SK-N-SH (cell line): Measurements from ENCODE around the gene B4GALNT3. TPM values are rescaled to one million over a fixed set of nuclear protein-coding genes. Genes with fewer than 3 reads are reported as not detected.

ENCODE experiments used
- CTCF ChIA-PET: fragments of 300-600, 350-600 bp; formaldehyde crosslinking; extraction: SDS; loops from one replicate; lab custom pipeline; 2021; lab: Yijun Ruan, JAX
- POLR2A ChIA-PET: fragments of 350-600 bp; sonication (Branson Sonifier 250); formaldehyde crosslinking; extraction: SDS; loops from one replicate; lab custom pipeline; 2020; ENCODE audit warnings: antibody characterized with exemption, inconsistent platforms; lab: Yijun Ruan, JAX
- DNase-seq: peaks from one replicate; pipeline ENCODE4 v3.0.0; 2012
- H2AFZ ChIP-seq: fragments of 200-600 bp; sonication (generic); 2 replicates; pipeline ENCODE4 v1.8.1; 2016; ENCODE audit warnings: antibody characterized with exemption, mild to moderate bottlenecking, low read depth
- H3F3A ChIP-seq: fragments of 200-600 bp; sonication (generic); replicated peaks from 2 replicates; pipeline ENCODE3; 2016; ENCODE audit warnings: antibody characterized with exemption, mild to moderate bottlenecking; ENCODE audit not compliant: insufficient read depth
- H3K27ac ChIP-seq, 2 experiments: fragments of 200-500 bp in 1 of 2; fragments of 200-600 bp in 1 of 2; sonication (Bioruptor generic) in 1 of 2; sonication (generic), shearing (Covaris generic) in 1 of 2; 2 replicates each; pipeline versions ENCODE4 v1.5.1 to v1.6.1; 2014 to 2016; ENCODE audit warnings: low read depth in 2 of 2, inconsistent platforms in 1 of 2, low read length in 1 of 2, mild to moderate bottlenecking in 1 of 2, mixed read lengths in 1 of 2
- H3K27me3 ChIP-seq: fragments of 200-600 bp; sonication (generic), shearing (Covaris generic); 2 replicates; pipeline ENCODE4 v1.6.1; 2016; ENCODE audit warnings: mixed run types; ENCODE audit not compliant: insufficient read depth
- H3K36me3 ChIP-seq, 2 experiments: fragments of 200-500 bp in 1 of 2; fragments of 200-600 bp in 1 of 2; sonication (Bioruptor generic) in 1 of 2; sonication (generic) in 1 of 2; replicated peaks in 1 of 2; 2 replicates each; pipeline versions ENCODE3 to v1.5.1; 2014 to 2016; ENCODE audit warnings: low read length in 1 of 2, mild to moderate bottlenecking in 1 of 2; ENCODE audit not compliant: insufficient read depth in 2 of 2, control insufficient read depth in 1 of 2
- H3K4me1 ChIP-seq, 2 experiments: fragments of 200-500 bp in 1 of 2; fragments of 200-600 bp in 1 of 2; sonication (Bioruptor generic) in 1 of 2; sonication (generic), shearing (Covaris generic) in 1 of 2; 2 replicates each; pipeline versions ENCODE4 v1.5.1 to v1.6.1; 2014 to 2016; ENCODE audit warnings: low read depth in 1 of 2, low read length in 1 of 2, mixed run types in 1 of 2; ENCODE audit not compliant: insufficient read depth in 2 of 2, control insufficient read depth in 1 of 2
- H3K4me2 ChIP-seq: fragments of 200-600 bp; sonication (generic), shearing (Covaris generic); 2 replicates; pipeline ENCODE4 v1.6.1; 2017; ENCODE audit warnings: mixed run types
- H3K4me3 ChIP-seq, 2 experiments: fragments of 200-500 bp in 1 of 2; fragments of 200-600 bp in 1 of 2; sonication (Bioruptor generic) in 1 of 2; sonication (generic), shearing (Covaris generic) in 1 of 2; 2 replicates each; pipeline versions ENCODE4 v1.5.1 to v1.8.1; 2014 to 2016; ENCODE audit warnings: low read depth in 2 of 2, inconsistent platforms in 1 of 2, low read length in 1 of 2, mild to moderate bottlenecking in 1 of 2, mixed read lengths in 1 of 2, moderate library complexity in 1 of 2
- H3K79me2 ChIP-seq: fragments of 200-600 bp; sonication (generic); 2 replicates; pipeline ENCODE4 v1.8.1; 2017; ENCODE audit warnings: mild to moderate bottlenecking; ENCODE audit not compliant: insufficient read depth
- H3K9ac ChIP-seq: fragments of 200-600 bp; sonication (generic); 2 replicates; pipeline ENCODE4 v1.6.1; 2017; ENCODE audit warnings: mixed run types
- H3K9me2 ChIP-seq: fragments of 200-600 bp; sonication (generic); 2 replicates; pipeline ENCODE4 v1.6.1; 2017; ENCODE audit warnings: mixed run types
- H3K9me3 ChIP-seq: fragments of 200-600 bp; sonication (generic); 2 replicates; pipeline ENCODE4 v1.6.1; 2017; ENCODE audit warnings: mixed run types, mild to moderate bottlenecking, moderate library complexity
- H4K20me1 ChIP-seq: fragments of 200-600 bp; sonication (generic); 2 replicates; pipeline ENCODE4 v1.6.1; 2017; ENCODE audit warnings: mild to moderate bottlenecking, mixed run types; ENCODE audit not compliant: insufficient read depth
- EZH2phosphoT487 ChIP-seq: fragments of 200-600 bp; sonication (generic); IDR thresholded peaks from 2 replicates; pipeline ENCODE4 v1.6.1; 2017; ENCODE audit warnings: low read depth, mixed run types, mild to moderate bottlenecking, antibody characterized with exemption, moderate library complexity, borderline replicate concordance
- FOXJ3 ChIP-seq: sonication (generic); formaldehyde crosslinking; IDR thresholded peaks from 2 replicates; pipeline ENCODE4 v1.5.1; 2020; ENCODE audit warnings: mild to moderate bottlenecking, missing genetic modification reagents
- FOXM1 ChIP-seq: IDR thresholded peaks from 2 replicates; pipeline ENCODE4 v1.4.0; 2012; ENCODE audit warnings: low read depth, mild to moderate bottlenecking
- JUND ChIP-seq: IDR thresholded peaks from 2 replicates; pipeline ENCODE4 v1.4.0; 2012
- MXI1 ChIP-seq: IDR thresholded peaks from 2 replicates; pipeline ENCODE4 v1.6.1; 2012; ENCODE audit warnings: mild to moderate bottlenecking, low read depth, low read length, improper control_type of control experiment
- NFIC ChIP-seq: IDR thresholded peaks from 2 replicates; pipeline ENCODE4 v1.4.0; 2012; ENCODE audit warnings: borderline replicate concordance
- TAF1 ChIP-seq: IDR thresholded peaks from 2 replicates; pipeline ENCODE4 v1.6.1; 2012; ENCODE audit warnings: low read depth, mild to moderate bottlenecking, low read length, moderate library complexity, borderline replicate concordance
- TCF12 ChIP-seq: IDR thresholded peaks from 2 replicates; pipeline ENCODE4 v1.4.0; 2012
- YY1 ChIP-seq: IDR thresholded peaks from 2 replicates; pipeline ENCODE4 v1.4.0; 2012; ENCODE audit warnings: low read depth, mild to moderate bottlenecking
- WGBS: methylation state at CpG from one replicate; pipeline ENCODE4 v1.1.6; 2017; ENCODE audit warnings: low lambda C conversion rate; 5-methylcytosine and 5-hydroxymethylcytosine counted together
- polyA plus RNA-seq, 3 experiments: library from polyadenylated mRNA; depleted of rRNA; stranded (reverse); fragments of >200 nt; gene quantifications; 2 replicates each; pipeline ENCODE4 v1.2.3, GENCODE V29; 2012
- TF ChIP-seq, protein P1 (sequence below): fragments of 200-600 bp; sonication (generic); IDR thresholded peaks from 2 replicates; pipeline ENCODE4 v1.6.1; 2017; ENCODE audit warnings: antibody characterized with exemption, mild to moderate bottlenecking, moderate library complexity
- TF ChIP-seq, protein P2 (sequence below): IDR thresholded peaks from 2 replicates; pipeline ENCODE4 v1.4.0; 2012; ENCODE audit warnings: low read depth, borderline replicate concordance
- TF ChIP-seq, protein P3 (sequence below): IDR thresholded peaks from 2 replicates; pipeline ENCODE4 v1.6.1; 2012; ENCODE audit warnings: mild to moderate bottlenecking, low read depth, low read length, moderate library complexity

The B4GALNT3 gene
- polyA plus RNA-seq, 1 of the 3 experiments (the other 2 are of a cell fraction): 0.53 TPM

DNA sequence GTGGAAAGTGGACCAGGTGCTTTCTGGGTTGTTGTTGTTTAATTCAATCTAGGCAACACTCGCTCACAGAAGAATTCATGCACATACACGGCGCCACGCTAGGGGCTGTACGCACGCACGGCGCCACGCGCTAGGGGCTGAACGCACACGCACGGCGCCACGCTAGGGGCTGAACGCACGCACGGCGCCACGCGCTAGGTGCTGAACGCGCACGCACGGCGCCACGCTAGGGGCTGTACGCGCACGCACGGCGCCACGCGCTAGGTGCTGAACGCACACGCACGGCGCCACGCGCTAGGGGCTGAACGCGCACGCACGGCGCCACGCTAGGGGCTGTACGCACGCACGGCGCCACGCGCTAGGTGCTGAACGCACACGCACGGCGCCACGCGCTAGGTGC lies 149.2 kb downstream of the B4GALNT3 start:
- no peak overlapping the region for H3K4me3 ChIP-seq
- no peaks in the 10 kb centered on the region for H3K9me2 ChIP-seq
- no peak for DNase-seq
- H3K79me2 ChIP-seq: no peaks in the 10 kb centered on the region
- no peak overlapping the region for H3K27ac ChIP-seq
- ChIA-PET POLR2A (no interaction called here), CTCF (no interaction called here)
- no peaks in the 10 kb centered on the region for H3K36me3 ChIP-seq
- no peak overlapping the region for H3K4me2 ChIP-seq
- TF ChIP-seq JUND: no peak
- peaks cover 5 to 6% of the 10 kb centered on the region in 2 experiments; a peak in 2 of 4 replicates for H3K4me1 ChIP-seq
- WGBS: 97% methylated on average over 56 of the region's 58 CpGs
- no peaks in the 10 kb centered on the region for H3K27me3 ChIP-seq
- H4K20me1 ChIP-seq: no peaks in the 10 kb centered on the region
- H3F3A ChIP-seq: no peaks in the 10 kb centered on the region
- H2AFZ ChIP-seq: no peak overlapping the region
- no peaks in the 10 kb centered on the region for H3K9me3 ChIP-seq
- H3K9ac ChIP-seq: no peak overlapping the region

DNA sequence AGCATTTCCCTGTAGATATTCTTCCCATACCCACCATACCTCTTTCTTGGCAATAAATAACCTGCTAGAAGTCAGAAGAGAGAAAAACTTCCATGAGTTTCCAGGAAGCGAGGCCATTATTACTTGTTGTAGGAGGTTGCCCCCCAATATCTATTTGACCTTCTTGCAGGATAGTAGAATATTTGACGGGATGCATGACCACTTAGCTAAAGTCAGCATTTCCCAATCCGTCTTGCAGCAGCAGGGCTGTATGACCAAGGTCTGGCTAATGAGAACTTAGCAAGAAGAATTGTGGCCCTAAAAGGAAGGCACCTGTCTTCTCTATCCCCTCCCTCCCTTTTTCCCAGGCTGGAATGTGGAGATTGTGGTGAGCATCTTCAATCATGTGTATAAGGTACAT lies 152.0 kb downstream of the B4GALNT3 start:
- Histone ChIP-seq H3K4me1 (peaks cover 5 to 14% of the 10 kb centered on the region in 2 experiments; a peak in 2 of 4 replicates), H3K27me3 (no peaks in the 10 kb centered on the region), H3K4me3 (no peak overlapping the region), H3K9me3 (no peaks in the 10 kb centered on the region), H3K36me3 (no peaks in the 10 kb centered on the region), H3K9me2 (no peaks in the 10 kb centered on the region), H3K79me2 (no peaks in the 10 kb centered on the region), H4K20me1 (no peaks in the 10 kb centered on the region), H3K27ac (no peak overlapping the region), H3K4me2 (no peak overlapping the region), H3F3A (no peaks in the 10 kb centered on the region), H2AFZ (no peak overlapping the region)
- WGBS: 97% methylated on average over 3 of the region's 3 CpGs
- no peak for DNase-seq
- ChIA-PET CTCF (interaction anchor here (1.0 to 1.4 kb wide), 3 partner anchors 20 to 143 kb away, joined by 3 read pairs; no protein-coding TSS in a partner anchor), POLR2A (no interaction called here)
- TF ChIP-seq, protein P1, sequence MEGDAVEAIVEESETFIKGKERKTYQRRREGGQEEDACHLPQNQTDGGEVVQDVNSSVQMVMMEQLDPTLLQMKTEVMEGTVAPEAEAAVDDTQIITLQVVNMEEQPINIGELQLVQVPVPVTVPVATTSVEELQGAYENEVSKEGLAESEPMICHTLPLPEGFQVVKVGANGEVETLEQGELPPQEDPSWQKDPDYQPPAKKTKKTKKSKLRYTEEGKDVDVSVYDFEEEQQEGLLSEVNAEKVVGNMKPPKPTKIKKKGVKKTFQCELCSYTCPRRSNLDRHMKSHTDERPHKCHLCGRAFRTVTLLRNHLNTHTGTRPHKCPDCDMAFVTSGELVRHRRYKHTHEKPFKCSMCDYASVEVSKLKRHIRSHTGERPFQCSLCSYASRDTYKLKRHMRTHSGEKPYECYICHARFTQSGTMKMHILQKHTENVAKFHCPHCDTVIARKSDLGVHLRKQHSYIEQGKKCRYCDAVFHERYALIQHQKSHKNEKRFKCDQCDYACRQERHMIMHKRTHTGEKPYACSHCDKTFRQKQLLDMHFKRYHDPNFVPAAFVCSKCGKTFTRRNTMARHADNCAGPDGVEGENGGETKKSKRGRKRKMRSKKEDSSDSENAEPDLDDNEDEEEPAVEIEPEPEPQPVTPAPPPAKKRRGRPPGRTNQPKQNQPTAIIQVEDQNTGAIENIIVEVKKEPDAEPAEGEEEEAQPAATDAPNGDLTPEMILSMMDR: no peak
- TF ChIP-seq, protein P2, sequence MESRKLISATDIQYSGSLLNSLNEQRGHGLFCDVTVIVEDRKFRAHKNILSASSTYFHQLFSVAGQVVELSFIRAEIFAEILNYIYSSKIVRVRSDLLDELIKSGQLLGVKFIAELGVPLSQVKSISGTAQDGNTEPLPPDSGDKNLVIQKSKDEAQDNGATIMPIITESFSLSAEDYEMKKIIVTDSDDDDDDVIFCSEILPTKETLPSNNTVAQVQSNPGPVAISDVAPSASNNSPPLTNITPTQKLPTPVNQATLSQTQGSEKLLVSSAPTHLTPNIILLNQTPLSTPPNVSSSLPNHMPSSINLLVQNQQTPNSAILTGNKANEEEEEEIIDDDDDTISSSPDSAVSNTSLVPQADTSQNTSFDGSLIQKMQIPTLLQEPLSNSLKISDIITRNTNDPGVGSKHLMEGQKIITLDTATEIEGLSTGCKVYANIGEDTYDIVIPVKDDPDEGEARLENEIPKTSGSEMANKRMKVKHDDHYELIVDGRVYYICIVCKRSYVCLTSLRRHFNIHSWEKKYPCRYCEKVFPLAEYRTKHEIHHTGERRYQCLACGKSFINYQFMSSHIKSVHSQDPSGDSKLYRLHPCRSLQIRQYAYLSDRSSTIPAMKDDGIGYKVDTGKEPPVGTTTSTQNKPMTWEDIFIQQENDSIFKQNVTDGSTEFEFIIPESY: no peak
- no peak for TF ChIP-seq EZH2phosphoT487
- TF ChIP-seq FOXJ3 (CRISPR knock-in tag): no peak
- TF ChIP-seq, protein P3, sequence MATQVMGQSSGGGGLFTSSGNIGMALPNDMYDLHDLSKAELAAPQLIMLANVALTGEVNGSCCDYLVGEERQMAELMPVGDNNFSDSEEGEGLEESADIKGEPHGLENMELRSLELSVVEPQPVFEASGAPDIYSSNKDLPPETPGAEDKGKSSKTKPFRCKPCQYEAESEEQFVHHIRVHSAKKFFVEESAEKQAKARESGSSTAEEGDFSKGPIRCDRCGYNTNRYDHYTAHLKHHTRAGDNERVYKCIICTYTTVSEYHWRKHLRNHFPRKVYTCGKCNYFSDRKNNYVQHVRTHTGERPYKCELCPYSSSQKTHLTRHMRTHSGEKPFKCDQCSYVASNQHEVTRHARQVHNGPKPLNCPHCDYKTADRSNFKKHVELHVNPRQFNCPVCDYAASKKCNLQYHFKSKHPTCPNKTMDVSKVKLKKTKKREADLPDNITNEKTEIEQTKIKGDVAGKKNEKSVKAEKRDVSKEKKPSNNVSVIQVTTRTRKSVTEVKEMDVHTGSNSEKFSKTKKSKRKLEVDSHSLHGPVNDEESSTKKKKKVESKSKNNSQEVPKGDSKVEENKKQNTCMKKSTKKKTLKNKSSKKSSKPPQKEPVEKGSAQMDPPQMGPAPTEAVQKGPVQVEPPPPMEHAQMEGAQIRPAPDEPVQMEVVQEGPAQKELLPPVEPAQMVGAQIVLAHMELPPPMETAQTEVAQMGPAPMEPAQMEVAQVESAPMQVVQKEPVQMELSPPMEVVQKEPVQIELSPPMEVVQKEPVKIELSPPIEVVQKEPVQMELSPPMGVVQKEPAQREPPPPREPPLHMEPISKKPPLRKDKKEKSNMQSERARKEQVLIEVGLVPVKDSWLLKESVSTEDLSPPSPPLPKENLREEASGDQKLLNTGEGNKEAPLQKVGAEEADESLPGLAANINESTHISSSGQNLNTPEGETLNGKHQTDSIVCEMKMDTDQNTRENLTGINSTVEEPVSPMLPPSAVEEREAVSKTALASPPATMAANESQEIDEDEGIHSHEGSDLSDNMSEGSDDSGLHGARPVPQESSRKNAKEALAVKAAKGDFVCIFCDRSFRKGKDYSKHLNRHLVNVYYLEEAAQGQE: no peak
- no peak for TF ChIP-seq TCF12
- no peak for TF ChIP-seq NFIC
- TF ChIP-seq MXI1: no peak
- TF ChIP-seq YY1: no peak
- no peak for TF ChIP-seq TAF1
- no peak for TF ChIP-seq FOXM1
- TF ChIP-seq, all 33 proteins: peak for 0
- no peak overlapping the region for H3K9ac ChIP-seq
